ENCODE data around the gene ANKRD6. TPM values are rescaled to one million over a fixed set of nuclear protein-coding genes. Genes with fewer than 3 reads are reported as not detected.

ANKRD6 gene
- total RNA-seq, 1 experiment from 2014 or later: 5.6 TPM

- no peak overlapping the region for H2AFZ ChIP-seq (ENCODE audit: low read length)
- H3K23ac ChIP-seq (ENCODE audit: insufficient read length, low read depth, low read length): no peak overlapping the region
- Mint-ChIP-seq H3K4me3 (no peak overlapping the region), H3K4me1 (peaks cover 30 to 42% of the 10 kb centered on the region in 2 experiments), H3K9me3 (no peaks in the 10 kb centered on the region), H3K27me3 (ENCODE audit: low read depth) (no peaks in the 10 kb centered on the region; the same call in 1 of the 2 replicates), H3K36me3 (ENCODE audit: insufficient read depth in 1 of 3, low read depth in 3 of 3) (no peaks in the 10 kb centered on the region), H3K27ac (no peak overlapping the region)
- H3K27ac ChIP-seq (ENCODE audit: insufficient read length, low read depth, low read length): no peak overlapping the region
- WGBS (ENCODE audit: extremely low coverage, insufficient read length, low lambda C conversion rate): no CpG with 5 or more reads among the region's 4 CpGs
- no peak overlapping the region for H4K5ac ChIP-seq (ENCODE audit: insufficient read length, low read depth, low read length)
- H3K18ac ChIP-seq (ENCODE audit: insufficient read length, low read depth, low read length): no peak overlapping the region
- H3K4ac ChIP-seq (ENCODE audit: low read depth, low read length): no peak overlapping the region
- no peak overlapping the region for H2BK20ac ChIP-seq (ENCODE audit: low read depth, low read length, poor library complexity, severe bottlenecking)
- H2BK120ac ChIP-seq (ENCODE audit: low read depth, low read length, poor library complexity, severe bottlenecking): no peak overlapping the region
- no peak overlapping the region for H2BK5ac ChIP-seq (ENCODE audit: insufficient read length, low read length)
- no peaks in the 10 kb centered on the region for H3K9me3 ChIP-seq (ENCODE audit: control insufficient read depth, low read depth, low read length)
- H3K56ac ChIP-seq (ENCODE audit: insufficient read length, low read depth, low read length): no peak overlapping the region
- no peak overlapping the region for H3K9ac ChIP-seq (ENCODE audit: extremely low read depth, insufficient read length, low read length)
- H4K20me1 ChIP-seq (ENCODE audit: control insufficient read depth, insufficient read depth, insufficient read length): no peaks in the 10 kb centered on the region
- no peak overlapping the region for H3K4me2 ChIP-seq (ENCODE audit: insufficient read depth, insufficient read length, low read length)
- no peaks in the 10 kb centered on the region; the same call in 1 of the 2 replicates for H3K4me1 ChIP-seq (ENCODE audit: insufficient read depth, low read length)
- H3K79me1 ChIP-seq (ENCODE audit: insufficient read depth, low read depth, low read length, poor library complexity, severe bottlenecking): no peaks in the 10 kb centered on the region
- no peak overlapping the region for H4K91ac ChIP-seq (ENCODE audit: insufficient read length, low read depth, low read length)
- TF ChIP-seq CTCF (conservative IDR thresholded peaks at IDR 0.05): no peak
- DNase-seq: no peak
- H3K14ac ChIP-seq (ENCODE audit: insufficient read depth, low read length): no peak overlapping the region
- no peaks in the 10 kb centered on the region for H3K79me2 ChIP-seq (ENCODE audit: insufficient read depth, low read length)
- H3K23me2 ChIP-seq (ENCODE audit: insufficient read length, low read depth, low read length, poor library complexity, severe bottlenecking): no peaks in the 10 kb centered on the region
- no peak overlapping the region for H2AK5ac ChIP-seq (ENCODE audit: insufficient read length, low read length)
- no peak overlapping the region for H2BK12ac ChIP-seq (ENCODE audit: insufficient read length, low read depth, low read length)
- H3K27me3 ChIP-seq (ENCODE audit: insufficient read depth, low read length): no peaks in the 10 kb centered on the region
- no peak overlapping the region for H4K8ac ChIP-seq (replicated peaks; ENCODE audit: insufficient read length, low read depth, low read length)
- no peak overlapping the region for H2BK15ac ChIP-seq (ENCODE audit: low read depth, low read length)
- no peak overlapping the region for H3T11ph ChIP-seq (ENCODE audit: low read length)
Observed at GRCh38 chr6:89505847-89506246, 72.9 kb downstream of the ANKRD6 start.
